GM18858 (cell line): ENCODE data around the gene C5orf15.

Experiments
- ATAC-seq: cut with Tn5 transposase; IDR thresholded peaks from one replicate; pipeline ENCODE4 v1.9.1; 2021; ENCODE audit not compliant: unreplicated experiment

The C5orf15 gene

DNA sequence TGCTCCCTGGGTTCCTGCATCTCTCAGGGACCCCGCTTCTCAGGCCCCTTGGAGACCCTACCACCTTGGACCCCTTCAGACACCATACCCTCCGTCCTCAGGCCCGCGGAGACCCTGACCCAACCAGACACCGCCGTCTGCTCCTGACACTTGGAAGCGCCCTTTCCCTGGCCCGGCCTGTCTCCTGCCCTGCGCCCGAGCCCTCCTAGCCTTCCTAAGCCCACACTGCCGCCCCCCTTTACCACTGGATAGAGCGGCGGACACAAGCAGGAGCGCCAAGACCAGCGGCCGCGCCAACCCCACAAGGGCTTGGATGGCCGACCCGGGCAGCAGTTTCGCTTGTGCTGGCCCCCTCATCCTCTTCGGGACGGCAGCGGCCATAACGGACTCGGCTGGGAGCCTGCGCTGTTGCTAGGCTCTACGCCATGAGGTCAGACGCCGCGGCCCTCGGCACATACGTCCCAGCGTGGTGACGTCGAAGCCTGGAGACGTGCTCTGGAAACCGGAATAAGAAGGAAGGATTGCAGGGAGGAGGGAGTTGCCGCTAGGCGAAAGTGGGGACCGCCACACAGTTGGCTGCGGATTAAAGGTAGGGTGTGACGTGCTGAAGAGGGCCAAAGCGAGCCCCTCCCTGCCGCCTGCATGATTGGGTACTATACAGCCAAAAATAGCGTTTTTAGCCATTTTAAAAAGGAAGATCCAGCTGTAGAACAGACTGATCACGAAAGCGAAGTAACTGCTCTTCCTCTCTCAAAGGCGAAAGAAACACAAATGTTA, at the start of gene C5orf15:
Gene C5orf15 (minus strand): TSS at position 422 of the 777 bp plus-strand sequence. CDS start 41 bp downstream, at position 381.
- ATAC-seq = peak; percentile 89

DNA sequence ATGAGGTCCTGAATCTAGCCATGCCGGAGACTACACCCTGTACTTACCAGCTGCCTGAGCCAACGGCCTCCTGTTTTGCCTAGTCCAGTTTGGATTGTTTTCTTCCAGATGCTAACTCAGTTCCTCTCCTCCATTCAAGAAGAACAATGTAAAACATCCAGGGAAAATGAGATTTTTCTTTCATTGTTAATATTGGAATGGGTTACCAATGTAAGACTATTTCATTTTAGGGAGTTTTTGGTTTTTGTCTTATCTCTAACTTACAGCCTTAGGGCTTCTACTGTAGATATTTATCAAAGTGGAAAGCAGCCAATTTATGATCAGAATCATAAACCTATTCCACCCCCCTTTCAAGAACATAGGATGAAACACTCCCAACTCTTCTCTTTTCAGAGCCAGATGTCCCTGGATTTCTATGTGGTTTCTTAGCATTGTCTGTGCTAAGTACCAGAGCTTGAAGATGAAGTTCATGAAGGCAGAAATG, 39.9 kb upstream of the C5orf15 start:
- ATAC-seq = no peak

DNA sequence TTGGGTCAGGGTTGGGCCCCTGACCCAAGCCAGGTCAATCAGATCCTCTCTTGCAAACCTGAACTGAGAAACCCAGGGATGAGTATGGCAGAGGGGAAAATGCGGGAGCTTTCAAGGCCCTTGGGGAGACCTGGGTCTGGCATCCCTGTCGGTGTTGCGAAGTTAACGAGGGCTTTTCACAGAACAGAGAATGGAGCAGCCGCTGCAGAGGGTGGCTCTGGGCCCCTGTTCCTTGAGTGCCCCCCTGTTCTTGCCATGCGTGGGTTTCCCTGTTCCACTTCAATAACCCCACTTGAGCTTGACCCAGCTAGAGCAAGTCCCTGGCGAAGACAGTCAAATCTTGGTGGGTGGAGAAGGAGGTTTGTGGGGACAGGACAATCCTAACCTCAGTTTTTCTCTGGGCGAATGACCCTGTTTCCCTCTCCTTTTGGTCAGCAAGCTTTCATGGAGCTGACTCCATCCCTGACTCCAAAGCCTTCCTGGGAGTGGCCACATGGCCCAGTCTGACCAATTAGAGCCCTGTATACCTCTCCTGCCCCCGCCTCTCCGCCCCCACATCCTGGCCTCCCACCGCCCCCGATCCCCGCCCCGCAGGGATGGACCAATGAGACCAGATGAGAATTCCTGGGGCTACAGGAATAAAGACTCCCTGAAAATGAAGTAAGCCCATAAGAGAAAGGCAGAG, 39.3 kb upstream of the C5orf15 start:
- no peak for ATAC-seq

DNA sequence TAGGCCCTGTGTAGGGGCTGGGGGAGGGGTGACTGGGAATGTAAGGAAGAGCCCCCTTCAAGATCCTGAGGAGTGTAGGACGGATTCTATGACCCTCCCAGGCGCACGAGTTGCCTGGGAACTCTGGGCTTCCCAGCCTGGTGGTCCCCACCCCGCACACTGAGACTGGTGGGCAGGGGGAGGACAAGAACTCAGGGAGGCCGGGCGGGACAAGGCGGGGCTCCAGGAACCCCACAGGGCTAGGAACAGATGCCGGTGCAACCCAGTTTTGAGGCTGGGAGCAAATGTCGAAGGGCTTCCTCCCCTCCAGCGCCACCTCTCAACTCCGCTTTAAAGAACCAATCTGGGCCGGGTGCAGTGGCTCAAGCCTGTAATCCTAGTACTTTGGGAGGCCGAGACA, 37.7 kb upstream of the C5orf15 start:
- ATAC-seq = no peak

- no peak for ATAC-seq
Measured at GRCh38 chr5:134005417-134006061, 37.1 kb upstream of the C5orf15 start.

DNA sequence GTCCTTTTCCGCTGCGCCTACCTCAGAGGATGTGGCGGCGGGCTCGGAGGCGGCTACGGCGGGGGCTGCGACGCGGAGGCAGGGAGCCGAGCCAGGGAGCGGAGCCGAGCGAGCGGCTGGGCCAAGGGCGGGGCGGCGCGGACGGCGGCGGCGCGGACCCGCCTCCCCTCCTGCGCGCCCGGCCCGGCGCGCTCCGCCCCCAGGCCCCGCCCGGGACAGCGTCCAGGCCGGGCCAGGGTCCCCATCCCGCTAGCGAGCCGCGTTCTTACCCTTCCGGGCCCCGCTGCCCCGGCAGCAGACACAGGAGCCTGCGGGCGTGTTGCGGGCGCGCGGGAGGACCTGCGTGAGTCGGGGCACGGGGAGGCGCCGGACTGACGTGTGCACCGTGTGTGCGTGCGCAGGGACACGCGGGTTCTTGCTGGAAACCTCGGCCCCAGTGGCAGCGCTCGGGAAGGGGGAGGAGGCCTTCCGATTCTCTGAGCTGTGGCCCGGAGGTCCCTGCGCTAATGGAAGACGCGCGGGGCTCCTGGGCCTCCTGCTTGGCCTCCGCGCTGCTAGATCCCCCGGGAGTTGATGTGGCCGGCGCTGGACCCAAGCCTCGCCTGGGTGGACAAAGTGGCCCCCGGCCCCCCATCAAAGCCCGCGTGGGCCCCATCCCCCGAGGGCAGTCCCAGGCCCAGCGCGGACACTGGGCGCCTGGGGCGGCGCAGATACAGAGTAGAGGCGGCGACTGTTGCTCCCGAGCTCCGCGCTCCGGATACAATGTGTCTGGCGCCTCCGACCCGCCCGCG, 36.4 kb upstream of the C5orf15 start, which contains the start of gene VDAC1:
Gene VDAC1 (minus strand): TSS at position 350 of the 791 bp plus-strand sequence. CDS start 11,963 bp downstream, outside the sequence.
- ATAC-seq = peak; percentile 54

GRCh38 chr5:134003817-134004625, 35.6 kb upstream of the C5orf15 start:
- ATAC-seq = peak; percentile 21

DNA sequence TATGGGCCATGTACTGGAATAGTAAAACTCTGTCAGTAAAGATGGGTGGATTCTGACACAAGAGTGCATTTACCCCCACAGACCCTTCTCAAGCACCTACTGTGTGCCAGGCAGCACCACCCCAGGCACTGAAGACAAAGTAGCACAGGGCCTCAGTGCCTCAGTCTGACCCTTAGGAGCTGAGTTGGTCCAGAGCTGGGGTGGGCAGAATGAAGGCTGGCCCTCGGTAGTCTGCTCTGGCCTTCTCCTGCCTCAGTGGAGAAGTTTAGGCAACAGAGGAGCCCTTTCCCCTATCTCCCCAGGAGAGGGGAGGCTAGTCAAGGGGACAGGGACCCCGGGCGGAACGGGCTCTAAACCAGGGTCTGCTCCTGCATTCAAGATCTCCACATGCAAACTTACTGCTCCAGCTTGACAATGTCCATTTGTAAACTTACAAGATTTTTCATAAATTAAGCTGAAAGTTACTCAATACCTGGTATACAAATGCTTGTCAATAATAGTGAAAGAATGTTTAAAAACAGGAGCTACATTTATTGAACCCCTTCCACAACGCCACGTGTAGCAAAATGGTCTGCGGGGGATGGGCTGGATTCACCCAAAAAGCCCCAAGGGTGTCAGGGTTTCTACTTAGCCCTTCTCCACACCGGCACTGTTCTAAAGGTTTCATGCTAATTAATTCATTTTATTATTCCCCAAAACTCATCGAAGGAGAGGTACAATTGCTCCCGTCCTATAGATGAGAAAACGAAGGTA, 34.8 kb upstream of the C5orf15 start:
- ATAC-seq = no peak

DNA sequence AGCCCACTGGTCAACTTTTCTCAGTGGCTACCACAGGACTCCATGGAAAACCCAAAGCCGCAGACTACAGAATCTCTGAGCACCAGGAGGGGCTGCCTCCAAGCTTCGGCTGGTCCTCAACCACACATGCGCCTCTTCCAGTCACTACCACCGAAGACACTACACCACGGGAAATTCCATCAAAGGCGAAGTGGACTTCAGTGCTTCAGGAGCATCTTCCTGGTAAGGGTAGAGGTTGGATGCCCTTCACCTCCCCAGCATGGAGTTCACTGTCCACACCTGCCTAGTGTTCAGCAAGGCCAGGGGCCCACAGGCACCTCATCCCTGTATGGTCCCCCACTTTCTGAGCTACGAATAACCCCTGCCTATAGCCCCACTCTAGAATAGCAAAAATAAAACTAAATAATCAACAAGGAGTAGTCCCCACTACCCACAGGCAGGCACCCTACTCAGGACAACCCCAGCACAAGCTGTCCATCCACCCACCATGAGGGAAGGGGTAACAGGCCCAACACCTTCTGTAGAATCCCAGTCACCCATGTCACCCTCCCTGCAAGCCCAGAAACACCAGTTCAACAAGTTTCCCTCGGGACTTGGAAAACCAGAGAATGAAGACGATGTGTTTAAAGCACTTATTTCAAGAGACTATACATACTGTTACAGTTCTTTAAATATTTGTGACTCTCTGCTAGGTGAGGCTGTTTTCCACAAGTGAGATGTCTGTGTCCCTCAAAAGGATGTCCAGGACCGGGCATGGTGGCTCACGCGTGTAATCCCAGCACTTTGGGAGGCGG, 33.7 kb upstream of the C5orf15 start:
- ATAC-seq = no peak

DNA sequence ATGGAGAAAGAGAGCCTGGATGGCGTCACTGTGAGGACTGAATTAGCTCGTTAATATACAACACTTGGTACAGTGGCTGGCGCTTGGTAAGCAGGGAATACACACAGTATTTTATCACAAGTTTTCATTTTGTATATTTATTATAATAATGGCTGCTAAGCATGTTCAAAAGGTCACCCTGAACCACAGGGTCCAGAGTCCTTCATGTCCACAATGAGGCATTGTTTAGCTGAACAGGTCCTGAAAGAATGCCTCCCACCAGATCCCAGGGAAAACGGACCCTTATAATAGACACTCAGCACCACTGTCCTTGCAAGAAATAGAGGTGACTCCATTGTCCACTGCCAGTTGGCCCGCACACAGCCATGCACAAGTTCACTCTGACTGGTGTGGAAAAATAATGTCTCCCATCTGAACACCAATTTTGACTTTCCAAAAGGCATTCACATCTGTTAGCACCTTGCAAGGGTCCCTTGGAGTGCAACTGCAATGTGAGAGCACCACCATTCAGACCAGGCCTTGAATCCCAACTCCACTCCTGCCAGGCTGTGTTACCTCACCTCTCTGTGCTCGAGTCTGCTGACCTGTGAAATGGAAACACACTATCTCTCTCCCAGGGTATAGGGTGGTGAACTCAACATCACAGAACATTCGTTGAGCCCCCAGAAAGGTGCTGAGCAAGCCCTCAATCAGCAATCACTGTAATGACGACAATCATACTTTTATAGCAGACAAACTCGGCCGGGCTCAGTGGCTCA, 32.5 kb upstream of the C5orf15 start:
- no peak for ATAC-seq

GRCh38 chr5:134000091-134000511, 31.7 kb upstream of the C5orf15 start:
- no peak for ATAC-seq

DNA sequence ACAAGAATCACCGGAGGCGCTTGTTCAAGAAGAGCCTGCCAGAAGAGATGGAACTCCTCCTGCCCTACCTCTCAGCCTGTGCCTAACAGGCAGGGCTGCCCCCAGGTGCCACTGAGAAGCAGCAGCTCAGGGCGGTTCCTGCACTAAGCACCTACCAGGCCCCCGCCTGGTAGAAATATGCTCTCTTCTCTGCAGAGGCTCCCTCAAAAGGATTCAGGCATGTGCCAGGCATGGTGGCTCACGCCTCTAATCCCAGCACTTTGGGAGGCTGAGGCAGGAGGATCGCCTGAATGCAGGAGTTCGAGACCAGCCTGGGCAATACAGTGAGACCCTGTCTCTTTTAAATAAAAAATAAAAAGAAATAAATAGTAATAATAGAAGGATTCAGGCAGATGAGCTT, 30.4 kb upstream of the C5orf15 start:
- no peak for ATAC-seq

- no peak for ATAC-seq
Measured at GRCh38 chr5:133998042-133998441, 29.6 kb upstream of the C5orf15 start.

- ATAC-seq = no peak
Measured at GRCh38 chr5:133996683-133997252, 28.3 kb upstream of the C5orf15 start.

DNA sequence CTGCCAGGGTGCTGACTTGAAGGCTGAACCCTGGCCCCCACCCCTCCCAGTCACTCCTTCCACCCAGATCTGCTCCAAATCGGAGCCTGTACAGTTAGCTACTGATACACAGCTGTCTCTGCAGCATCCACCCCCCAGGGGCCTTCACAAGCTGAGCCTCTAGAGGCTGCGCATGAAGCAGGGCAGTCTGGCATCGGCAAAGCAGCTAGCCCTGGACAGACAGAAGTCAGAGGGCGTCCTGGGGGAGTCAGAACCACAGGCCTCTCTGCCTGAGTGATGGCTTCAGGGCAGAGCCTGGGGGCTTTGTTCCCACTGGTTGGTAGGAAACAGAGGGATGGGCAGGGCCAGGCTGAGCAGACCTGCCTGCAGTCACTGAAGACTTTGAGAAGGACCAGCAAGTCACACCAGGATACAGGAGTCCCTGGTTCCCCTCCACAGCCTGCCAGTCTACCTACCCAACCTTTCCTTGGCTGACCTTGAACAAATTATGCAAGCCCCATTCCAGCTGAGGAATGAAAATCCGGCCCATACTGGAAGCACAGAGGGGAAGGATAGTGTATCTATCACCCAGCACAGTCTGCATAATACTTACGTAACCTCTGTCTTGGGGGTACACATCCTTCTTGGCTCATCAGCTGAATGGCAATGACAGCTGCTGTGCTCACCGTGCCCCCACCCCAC, 27.6 kb upstream of the C5orf15 start:
- ATAC-seq = no peak

DNA sequence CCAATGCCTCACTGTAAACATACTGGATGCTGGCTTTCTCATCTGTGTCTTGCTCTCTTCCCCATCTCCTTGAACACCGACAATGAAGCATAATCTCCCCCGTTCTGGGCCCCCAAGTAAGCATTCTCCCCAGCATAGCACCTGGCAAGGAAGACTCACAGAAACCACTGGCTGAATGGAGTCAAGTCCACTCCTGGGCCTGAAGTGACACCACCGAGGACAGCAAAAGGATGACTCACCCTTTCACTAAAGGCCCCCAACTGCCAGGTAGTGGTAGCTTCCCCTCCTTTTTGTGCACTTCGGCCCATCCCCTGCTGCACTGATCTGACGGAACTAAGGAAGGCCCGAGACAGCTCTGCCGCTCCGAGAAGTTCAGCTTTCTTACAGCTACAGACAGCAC, 26.9 kb upstream of the C5orf15 start:
- ATAC-seq = no peak

- no peak for ATAC-seq
Measured at GRCh38 chr5:133994990-133995333, 26.5 kb upstream of the C5orf15 start.
